SK-MEL-5 (cell line): Measurements from ENCODE around the gene DCT. TPM values are rescaled to one million over a fixed set of nuclear protein-coding genes. Genes with fewer than 3 reads are reported as not detected.

ENCODE experiments used
- DNase-seq: peaks from one replicate; pipeline ENCODE4 v3.0.0-alpha.2; 2016; ENCODE audit warnings: low read depth, low spot score
- in situ Hi-C: cut with HindIII; loops from 2 replicates; pipeline ENCODE4 v1.10.0; 2016; ENCODE audit warnings: low sequenced_read_pairs, high pct_unique_total_duplicates, low pct_unique_long_range_greater_than_20kb
- total RNA-seq: library from RNA; depleted of rRNA; stranded (reverse); fragments of >200 nt; shearing (Covaris generic); gene quantifications from 2 replicates; pipeline ENCODE4 v1.2.3, GENCODE V29; 2014

Gene DCT
- total RNA-seq, 1 experiment from 2014 or later: 1,230 TPM

DNA sequence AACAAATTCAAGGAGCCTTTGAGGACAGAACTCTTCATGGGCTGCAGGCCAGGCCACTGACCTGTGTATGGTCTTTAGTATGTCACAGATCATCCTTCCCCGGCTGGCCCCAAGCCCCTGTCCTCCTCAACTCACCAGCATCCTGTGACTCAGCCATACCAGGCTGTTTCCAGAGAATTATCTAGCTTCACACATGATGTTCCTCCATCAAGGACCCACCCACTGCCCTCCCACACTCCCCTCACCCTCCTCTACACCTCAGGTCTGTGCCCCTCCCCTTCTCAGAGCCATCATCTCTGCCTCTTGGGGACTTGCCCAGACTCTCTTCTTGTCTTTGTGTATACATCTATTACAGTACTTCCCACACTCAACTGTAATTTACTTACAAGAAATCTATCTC is 14.7 kb downstream of the DCT start:
- in situ Hi-C loops: loop anchor here (25.0 kb wide), 1 partner anchor 123 kb away; the partner anchor contains the start of gene TGDS
- peak; percentile 30 for DNase-seq

DNA sequence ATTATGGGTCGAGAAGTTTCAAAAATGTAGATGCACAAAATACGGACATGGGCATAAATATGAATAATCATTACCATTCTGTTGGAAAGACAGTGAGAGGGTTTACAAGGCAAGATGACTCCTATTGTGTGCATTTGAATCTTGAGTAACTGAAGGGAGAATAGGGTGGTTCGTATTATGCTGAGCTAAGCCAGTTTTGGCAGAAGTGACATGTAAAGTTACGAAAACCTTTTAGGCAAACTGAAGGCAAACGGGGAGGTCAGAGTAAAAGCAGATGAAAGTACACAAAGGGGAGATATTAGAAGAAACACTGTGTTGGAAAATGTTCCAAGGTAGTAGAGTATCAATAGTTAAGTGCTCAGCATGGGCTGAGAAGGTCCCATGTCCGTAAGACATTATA is 16.8 kb downstream of the DCT start:
- DNase-seq: no peak
- in situ Hi-C loops: loop anchor here (25.0 kb wide), 1 partner anchor 125 kb away; the partner anchor contains the start of gene TGDS

DNA sequence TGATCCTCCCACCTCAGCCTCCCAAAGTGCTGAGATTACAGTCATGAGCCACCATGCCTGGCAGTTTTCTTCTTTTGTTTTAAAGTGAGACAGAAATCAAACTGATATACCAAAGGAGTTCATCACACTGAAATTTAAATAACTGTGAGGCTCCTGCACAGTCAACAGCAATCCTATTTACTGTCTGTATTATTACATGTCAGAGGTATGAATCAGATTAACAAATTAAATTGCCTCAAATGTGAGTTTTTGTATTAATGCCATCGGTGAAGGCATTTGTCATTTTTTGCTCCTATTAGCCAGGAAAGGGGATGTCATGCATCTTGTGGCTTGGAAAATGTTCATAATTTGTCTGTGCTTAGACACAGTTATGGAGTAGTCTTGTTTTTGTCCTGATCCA is 20.4 kb downstream of the DCT start:
- in situ Hi-C loops: loop anchor here (25.0 kb wide), 1 partner anchor 128 kb away; the partner anchor contains the start of gene TGDS
- no peak for DNase-seq

- DNase-seq: no peak
- in situ Hi-C loops: loop anchor here (25.0 kb wide), 1 partner anchor 132 kb away; the partner anchor contains the start of gene TGDS
Measured at GRCh38 chr13:94455414-94455813, 24.1 kb downstream of the DCT start.

- DNase-seq: no peak
- in situ Hi-C loops: loop anchor here (25.0 kb wide), 1 partner anchor 132 kb away; the partner anchor contains the start of gene TGDS
Measured at GRCh38 chr13:94454906-94455305, 24.6 kb downstream of the DCT start.

GRCh38 chr13:94454334-94454733 is 25.1 kb downstream of the DCT start:
- in situ Hi-C loops: loop anchor here (25.0 kb wide), 1 partner anchor 133 kb away; the partner anchor contains the start of gene TGDS
- DNase-seq: no peak

DNA sequence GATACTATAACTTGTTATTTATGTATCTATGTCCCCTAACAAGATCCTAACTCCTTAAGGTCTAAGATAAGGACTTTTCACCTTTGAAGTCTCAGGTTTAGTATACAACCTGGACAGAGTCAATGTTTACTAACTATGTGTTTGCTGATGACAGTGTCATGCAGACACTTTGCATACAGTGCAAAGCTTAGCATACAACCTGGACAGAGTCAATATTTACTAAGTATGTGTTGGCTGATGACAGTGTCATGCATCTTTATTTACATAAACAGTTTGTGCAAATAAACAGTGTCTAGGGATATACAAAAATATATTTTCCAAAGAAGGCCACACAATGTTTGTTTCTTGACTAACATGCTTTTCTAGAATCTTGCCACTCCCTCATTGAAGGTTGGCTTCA is 34.7 kb downstream of the DCT start:
- in situ Hi-C loops: no loop called here
- no peak for DNase-seq

DNA sequence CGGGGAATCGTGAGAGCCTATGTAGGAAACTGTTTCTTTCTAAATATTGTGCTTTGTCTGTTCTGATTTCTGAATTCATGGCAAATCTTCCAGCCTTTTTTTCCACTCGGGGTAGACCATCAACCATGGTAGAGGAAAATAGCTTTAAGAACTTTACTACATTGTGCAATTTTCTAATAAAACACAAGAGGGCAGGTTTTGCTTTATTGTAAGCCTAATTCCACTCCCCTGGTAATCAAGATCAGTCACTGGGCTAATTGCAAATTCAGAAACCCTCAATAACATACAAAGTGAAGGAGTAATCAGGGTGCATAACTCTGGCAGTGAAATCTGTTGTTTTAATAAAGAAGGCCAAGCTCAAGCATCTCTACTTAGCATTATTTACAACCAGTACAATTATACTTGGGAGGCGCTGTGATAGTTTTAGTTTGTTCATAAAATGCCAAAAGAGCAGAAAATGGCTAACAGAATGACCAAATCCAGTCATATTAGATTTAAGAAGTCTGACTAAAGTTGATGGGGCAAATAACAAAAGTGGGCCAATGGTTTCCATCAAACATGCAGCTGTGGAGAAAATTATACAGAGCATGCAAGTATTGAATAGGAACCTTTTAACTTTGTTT is 43.8 kb downstream of the DCT start:
- in situ Hi-C loops: no loop called here

DNA sequence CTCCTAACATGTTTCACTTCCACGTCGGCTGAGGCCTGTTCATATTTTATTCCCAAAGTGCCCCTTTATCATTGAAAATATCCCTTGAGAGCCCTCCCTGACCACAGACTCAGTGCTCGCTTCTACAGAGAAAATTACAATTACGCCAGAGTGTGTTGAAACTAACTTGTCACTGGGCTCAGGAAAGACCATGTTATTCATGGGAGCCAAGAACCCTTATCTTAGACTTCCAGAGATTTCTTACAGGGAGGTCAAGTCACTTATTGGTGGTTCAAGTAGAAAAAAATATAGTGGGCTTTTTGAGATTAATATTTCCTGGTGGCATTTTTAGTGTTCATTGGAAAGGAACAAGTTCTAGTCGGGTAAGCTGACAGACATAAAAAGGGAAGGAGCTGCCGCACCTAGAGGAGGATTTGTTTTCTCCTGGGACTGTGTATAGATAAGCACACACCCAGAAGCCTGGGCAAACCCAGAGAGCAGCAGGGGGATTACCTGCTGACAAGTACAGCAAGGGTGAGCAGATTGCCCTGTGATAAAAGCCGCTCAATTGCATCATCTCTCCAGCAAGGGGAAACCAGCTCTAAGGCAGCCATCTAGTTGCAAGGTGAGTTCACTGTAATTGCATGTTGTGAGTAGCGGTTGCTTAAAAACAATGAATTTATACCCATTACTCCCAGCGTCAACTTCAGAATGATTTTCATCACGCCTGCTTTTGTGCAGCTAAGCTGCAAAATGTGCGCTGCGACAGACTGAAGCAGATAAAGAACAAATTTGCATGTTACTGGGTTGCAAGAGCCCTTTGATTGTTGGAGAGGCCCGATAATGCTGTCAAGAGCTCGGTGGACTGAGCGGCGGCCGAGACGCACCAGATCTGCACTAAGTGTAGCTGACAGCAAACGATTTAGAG is 46.2 kb downstream of the DCT start:
- no peak for DNase-seq
- in situ Hi-C loops: no loop called here

More for the DNA sequence above, 43.8 kb downstream of the DCT start:
- peak; percentile 73 for DNase-seq

DNA sequence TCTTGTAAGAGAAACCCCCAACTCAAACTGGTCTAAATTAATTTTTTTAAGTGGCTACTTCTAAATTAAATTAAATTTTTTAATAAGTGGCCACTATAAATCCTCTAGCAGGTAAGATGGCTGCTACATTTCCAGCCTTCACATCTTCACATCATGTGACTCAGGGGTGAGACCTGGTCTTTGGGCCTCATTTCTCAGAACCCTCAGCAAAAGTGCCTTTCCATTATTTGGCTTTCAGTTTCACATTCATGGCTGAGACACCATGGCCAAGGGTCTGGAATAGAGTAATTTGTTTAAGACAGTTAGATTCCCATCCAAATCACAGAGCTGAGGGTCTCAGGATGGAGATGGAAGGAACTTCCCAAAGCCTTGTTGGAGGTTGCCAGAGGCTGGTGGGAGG is 47.5 kb downstream of the DCT start:
- in situ Hi-C loops: no loop called here
- DNase-seq: peak; percentile 44

- DNase-seq: no peak
- in situ Hi-C loops: no loop called here
Measured at GRCh38 chr13:94431574-94431973, 47.9 kb downstream of the DCT start.

DNA sequence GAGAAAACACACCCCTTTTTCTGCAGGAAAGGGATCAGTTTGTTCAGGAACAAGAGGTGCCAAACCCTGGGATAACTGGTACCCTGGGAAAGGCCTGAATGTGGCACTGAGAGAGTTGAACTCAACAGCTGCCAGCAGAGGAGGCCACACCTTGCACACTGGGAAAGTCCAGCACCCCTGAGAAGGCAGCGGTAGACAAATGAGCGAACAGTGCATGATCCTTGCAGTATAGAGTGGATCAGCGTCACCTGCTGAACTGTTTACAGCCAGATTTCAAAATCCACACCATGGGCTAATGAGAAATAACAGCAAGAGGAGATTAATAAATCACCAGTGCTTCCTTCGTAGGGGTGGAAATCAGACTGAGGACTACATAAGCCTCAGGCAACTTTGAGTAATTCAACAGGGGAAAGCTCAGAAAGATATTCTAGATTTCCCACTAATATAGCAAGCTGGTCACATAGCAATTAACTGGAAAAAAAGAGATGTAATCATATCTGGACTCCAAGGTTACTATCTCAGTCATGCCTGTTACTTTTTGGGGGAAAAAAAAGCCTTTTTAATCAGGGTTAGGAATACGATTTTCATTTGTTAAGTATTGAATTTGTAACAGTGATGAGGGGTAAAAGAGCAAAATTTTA is 52.0 kb downstream of the DCT start:
- in situ Hi-C loops: no loop called here
- no peak for DNase-seq

GRCh38 chr13:94419925-94420305 is 59.6 kb downstream of the DCT start:
- in situ Hi-C loops: no loop called here
- no peak for DNase-seq

DNA sequence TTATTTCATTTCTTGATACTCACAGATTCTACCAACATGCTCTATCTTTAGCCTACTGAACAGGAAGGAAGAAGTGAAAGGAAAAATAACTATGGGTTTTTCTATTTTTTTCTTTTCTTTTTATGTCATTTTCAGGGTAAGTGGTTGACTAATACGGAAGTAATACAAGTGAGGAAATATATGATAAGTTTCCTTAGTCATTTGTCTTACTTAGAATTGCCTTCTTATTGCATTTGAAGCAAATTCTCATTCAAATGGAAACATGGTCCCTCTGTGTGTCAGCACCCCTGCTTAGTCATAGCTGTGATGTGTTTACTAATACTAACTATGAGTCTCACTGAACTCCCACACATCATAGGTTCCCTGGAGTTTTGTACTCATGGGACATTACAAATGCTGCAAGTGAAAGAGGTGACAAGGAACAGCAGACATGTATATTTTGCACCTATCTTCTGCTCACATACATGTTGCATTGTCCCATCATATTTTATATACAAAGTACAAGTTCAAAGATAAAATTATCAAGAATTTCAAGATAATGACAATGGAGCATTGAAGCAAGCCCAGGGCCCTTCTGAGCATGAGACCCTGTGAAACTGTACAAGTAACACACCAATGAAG is 60.1 kb downstream of the DCT start:
- in situ Hi-C loops: no loop called here
- no peak for DNase-seq

GRCh38 chr13:94417294-94417693 is 62.2 kb downstream of the DCT start:
- DNase-seq: no peak
- in situ Hi-C loops: no loop called here

- in situ Hi-C loops: no loop called here
- peak; percentile 80 for DNase-seq
Measured at GRCh38 chr13:94416454-94417080, 62.9 kb downstream of the DCT start.

DNA sequence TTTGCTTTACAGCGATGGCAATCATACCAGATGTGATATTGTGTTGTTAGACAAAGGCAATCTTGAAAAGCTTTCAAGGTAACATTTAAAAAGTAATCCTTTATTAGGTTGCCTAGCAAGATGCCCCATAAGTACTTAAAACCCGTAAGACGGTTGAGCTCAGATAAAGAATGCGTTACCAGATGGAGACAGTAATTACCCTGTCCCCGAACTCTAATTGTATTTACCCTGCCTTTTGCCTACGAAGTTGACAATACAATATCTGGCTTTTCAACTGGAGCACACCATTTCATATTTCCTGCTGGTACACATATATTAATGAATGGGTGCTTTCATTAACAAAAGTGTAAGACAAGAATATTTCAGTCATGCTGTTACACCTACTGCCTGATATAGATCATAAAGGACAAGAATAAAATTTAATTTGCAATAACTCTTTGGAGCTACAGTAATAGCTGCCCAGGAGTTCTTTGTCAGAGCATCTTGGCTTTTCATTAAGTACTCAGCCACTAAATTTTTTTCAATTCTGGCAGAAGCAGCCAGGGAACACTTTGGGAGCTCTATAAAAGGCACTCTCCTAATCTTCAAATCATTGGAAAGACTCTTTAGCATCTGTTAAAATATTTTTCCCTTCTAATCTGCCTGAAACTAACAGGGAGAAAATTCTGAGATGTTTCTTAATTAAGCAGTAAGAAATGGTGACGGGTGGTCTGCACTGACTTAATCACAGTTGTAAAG is 63.8 kb downstream of the DCT start:
- in situ Hi-C loops: no loop called here

More for the DNA sequence above, 63.8 kb downstream of the DCT start:
- DNase-seq: no peak
